Measurements from ENCODE around the gene KIF26B.
"Not testable (repeated sequence)": the region's sequence is repeated elsewhere in the genome, so short reads cannot be mapped to it uniquely, and the experiment has no call there.

KIF26B gene

DNA sequence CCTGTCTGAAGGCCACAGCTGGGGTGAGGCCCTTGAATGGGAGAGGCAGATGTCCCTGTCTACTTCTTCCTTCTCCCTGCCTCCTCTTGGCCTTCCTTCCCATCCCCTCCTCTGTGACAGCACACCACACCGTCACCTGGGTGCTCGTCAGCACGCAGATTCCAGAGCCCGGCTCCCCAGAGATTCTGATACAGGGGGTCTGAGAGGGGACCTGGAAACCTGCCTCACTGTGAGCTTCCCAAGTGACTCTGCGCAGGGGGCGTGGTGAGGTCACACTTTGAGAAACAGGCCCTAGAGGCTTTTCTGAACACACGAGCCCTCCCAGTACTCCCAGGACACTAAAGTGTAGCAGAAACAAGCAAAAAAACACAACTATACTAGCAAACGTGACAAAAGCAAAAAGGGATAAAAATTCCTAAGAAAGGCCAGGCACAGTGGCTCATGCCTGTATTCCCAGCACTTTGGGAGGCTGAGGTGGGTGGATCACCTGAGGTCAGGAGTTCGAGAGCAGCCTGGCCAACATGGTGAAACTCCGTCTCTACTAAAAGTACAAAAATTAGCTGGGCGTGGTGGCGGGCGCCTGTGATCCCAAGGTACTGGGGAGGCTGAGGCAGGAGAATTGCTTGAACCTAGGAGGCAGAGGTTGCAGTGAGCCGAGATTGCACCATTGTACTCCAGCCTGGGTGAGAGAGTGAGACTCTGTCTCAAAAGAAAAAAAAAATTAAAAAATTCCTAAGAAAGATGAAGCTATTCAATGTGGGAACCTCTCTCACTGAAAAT lies 201.3 kb downstream of the KIF26B start:
- not testable (repeated sequence) for DNase-seq (ENCODE audit: low read depth in 2 of 2)

DNA sequence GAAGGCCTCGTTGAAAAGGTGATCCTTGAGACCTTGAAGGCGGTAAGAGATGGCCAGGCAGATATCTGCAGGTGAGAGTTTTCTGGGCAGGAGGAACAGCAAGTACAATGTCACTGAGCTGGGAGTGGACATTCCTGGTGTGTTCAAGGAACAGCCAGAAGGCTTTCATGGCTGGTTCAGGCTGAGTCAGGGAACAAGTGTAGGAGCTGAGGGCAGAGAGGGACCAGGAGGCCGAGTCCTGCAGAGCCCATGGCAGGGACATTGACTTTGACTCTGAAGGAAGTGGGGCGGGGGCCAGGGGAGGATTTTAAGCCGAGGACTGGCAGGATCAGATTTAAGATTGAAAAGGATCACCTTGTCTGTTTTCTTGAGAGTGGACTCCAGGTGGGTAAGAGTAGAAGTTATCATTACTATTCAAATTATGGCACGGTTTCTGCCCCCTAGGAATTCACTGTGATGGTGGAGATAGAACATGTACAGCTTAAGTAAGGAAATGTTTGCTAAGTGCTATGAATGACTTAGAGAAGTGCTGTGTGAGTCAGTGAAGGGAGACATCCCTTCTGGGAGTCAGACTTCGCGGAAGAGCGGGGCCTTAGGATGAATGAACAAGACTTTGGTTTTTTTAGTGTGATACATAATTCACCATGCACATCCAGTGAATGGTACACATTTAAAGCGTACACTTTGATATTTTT lies 202.3 kb downstream of the KIF26B start:
- DNase-seq (ENCODE audit: low read depth in 2 of 2): no peak

DNA sequence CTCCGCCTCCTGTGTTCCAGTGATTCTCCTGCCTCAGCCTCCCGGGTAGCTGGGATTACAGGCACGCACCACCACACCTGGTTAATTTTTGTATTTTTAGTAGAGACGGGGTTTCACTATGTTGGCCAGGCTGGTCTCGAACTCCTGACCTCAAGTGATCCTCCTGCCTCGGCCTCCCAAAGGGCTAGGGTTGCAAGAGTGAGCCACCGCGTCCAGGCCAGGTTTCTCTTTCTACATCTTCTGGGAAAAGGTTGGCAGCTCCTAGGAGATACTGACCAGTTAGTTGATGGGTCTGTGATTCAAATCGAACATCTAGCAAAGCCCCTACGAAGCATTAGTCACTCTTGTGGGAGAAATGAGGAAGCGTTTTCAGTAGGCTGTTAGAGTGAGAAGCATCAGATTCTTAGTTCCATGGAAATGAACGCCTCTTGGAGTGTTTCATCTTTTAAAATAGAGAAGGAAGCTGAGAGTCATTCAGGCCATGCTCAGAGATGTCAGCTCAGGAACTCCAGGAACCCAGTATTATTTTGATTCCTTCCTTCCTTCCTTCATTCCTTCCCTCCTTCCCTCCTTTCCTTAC lies 204.4 kb downstream of the KIF26B start:
- not testable (repeated sequence) for DNase-seq (ENCODE audit: low read depth in 2 of 2)

DNA sequence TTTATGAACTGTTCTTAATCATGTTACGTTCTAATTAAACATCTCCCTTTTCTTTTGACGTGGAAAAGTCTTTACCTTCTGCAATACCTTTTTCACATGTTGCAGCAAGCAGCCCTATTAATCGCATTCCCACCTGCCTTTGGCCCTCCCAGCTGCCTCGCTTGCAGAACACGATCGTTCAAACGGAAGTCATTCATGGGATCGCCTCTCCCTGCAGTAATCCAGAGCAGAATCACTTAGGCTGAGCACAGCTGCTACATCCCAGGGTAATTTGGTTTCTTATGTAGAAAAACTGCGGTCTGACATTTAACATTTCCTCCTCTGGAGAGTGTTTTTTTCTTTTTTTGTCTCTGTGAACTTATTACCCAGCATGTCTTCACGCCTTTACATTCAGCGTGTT lies 206.3 kb downstream of the KIF26B start:
- no peak for DNase-seq (ENCODE audit: low read depth in 2 of 2)

DNA sequence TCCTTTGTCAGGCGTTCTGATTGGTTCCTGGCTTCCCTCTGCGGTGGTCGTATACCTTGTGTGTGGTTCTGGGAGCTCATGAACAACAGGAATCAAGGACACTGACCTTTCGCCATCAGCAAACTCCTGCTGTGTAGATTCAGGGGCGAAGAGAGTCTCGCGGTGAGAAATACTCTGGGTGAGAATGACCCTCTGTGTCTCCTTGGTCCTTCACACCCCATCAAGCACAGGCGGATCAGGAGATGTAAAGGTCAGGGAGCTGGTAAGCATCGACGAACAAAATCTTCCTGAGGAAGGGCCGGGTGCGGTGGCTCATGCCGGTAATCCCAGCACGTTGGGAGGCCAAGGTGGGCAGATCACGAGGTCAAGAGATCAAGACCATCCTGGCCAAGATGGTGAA lies 207.2 kb downstream of the KIF26B start:
- no peak for DNase-seq (ENCODE audit: low read depth in 2 of 2)

DNA sequence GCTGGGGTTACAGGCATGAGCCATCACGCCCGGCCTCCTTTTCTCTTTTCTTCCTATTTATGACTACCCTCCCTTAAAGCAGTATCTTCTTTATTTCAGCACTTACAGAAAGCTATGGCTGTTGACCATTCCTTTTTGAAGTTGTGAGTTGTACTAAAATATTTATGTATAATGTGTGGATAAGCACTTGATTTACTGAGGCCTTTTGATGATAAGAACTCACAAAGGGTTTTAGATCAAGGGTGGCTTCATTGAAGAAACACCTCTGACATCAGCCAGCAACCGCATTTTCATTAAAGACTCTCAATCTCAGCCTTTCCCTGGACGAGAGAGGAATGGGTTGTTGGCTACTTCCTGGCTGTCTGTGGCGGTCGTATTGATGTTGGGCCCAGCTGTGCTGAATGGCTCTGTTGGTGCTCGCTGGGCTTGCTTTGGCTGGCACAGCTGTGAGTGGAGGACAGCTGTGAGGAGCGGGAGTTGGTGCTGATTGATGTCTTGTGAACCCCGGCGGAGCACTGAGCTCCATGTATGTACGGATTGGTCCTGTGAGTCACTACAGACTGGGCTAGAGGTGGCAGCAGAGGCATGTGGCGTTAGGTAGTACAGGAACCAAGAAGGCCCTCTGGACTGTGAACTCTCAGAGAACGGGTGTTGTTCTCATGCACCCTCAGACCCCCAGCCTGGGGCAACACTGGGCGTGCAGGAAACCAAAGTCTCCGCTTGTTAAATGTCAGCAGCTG lies 208.8 kb downstream of the KIF26B start:
- no peak for DNase-seq (ENCODE audit: low read depth in 2 of 2)

DNA sequence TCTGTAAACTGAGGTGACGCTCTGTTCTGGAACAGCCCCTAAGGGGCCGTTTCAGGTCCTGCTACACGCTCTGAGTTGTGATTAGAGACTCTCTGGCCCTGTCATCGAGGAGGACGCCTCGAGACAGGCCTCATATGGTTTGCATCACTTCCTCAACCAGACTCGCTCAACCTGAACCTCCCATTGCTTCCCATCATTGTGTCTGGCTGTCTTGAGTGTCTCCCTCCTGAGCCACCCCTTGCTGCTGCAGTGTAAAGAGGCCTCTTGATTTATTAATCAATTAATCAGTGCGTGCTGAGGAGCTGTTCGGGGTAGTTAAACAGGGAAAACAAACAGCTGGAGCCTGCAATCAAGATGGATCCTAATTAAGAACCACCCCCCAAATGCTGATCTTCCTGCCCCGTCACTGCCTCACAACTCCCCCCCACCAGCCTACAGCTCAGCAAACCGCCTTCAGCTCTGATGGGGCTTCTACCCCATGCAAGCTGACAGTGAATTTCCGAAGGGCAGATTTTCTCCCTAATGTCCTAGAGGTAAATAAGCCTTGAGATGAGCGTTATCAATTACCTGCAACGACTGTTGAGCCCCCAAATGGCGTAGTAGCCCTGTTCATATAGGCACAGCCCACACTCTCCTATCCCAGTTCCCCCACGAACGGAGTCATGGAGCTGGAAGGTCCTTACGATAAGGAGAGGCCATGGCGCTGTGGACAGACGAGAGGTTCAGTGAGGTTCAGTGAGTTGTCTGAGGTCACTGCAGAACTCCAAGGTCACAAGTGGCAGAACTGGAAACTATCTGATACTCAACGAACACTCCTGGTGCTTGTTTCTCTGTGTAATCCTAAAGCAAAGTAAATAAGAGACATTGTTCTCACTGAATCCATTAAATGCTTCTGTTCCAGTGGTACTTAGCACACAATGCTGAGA lies 210.6 kb downstream of the KIF26B start:
- no peak for DNase-seq (ENCODE audit: low read depth in 2 of 2)

DNA sequence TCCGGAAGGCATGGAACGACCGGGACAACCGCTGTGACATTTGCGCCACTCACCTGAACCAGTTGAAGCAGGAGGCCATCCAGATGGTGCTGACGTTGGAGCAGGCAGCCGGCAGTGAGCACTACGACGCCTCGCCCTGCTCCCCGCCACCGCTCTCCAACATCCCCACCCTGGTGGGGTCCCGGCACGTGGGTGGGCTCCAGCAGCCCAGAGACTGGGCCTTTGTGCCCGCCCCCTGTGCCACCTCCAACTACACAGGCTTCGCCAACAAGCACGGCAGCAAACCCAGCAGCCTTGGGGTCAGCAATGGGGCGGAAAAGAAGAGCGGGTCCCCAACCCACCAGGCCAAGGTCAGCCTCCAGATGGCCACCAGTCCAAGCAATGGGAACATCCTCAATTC lies 212.1 kb downstream of the KIF26B start:
- no peak for DNase-seq (ENCODE audit: low read depth in 2 of 2)

DNA sequence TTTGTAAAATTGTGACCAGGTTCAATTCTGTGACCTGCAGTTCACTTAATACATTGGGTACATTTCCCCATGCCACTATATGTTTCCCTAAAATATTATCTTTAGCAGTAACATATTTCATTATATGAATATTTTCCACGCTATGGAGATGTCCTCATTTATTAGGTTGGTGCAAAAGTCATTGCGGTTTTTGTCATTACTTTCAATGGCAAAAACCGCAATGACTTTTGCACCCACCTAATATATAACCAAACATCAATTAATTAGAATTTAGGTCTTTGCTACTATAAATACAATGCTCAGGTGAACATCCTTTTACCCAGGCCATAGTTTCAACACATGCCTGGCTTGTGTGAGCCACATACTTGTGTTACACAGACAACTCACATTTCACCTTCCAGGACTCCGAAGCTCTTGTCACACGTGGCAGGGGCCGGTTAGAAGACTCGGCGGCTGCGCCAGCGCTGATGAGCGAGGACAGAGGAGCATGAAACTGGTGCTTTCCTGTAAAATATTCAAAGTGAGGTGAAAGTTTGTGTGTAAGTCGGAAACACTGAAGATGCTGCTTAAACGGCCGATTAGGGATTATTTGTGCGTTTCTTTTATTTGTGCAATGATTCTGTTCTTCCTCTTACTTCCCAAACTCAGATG lies 215.5 kb downstream of the KIF26B start:
- no peak for DNase-seq (ENCODE audit: low read depth in 2 of 2)

DNA sequence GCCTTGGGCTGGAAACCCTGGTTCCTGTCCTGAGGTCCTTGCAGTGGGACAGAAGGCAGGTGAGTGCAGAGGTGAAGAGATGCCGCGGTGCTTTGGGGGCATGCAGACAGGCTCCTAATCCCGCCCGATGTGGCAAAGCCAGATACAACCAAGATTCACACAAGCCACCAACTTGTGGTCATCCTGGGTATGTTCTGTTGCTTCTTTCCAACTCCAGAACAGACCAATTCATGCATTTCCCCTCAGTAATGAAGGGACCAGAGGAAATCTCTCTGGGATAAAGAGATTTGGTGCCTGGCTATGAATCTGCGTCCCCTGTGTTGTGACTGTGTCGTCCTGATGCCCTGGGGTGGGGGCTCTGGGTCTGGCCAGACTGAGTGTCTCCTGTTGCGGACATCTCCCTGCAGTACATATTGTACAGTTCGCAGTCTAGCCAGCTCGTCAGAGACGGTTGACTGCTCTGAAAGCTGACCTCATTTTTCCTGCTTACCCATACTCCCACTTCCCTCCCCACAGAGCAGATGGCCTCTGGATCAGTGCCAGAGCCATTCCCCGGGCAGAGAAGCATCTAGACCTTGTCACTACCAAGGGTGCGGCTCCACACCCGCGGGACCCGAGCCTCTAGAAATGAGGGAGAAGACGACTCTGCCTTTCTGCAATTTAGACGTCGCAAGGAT lies 216.3 kb downstream of the KIF26B start:
- no peak for DNase-seq (ENCODE audit: low read depth in 2 of 2)

DNA sequence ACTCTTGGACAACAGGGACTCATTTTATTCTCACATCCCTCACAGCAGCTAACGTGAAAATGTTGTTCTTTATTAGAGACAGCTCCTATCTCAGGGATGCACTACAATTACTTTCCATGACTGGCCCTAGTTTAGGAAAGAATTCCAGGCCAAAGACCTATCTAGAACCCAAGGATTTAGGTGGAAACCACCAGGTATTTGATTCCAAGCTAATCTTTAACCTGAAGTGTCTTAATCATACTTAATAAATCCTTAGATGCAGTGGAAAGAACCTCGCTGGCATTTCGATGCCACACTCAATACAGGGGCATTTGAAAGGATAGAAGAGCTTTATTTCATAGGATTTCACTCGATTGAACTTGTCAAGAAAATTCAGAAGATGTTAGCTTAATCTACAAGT lies 218.3 kb downstream of the KIF26B start:
- DNase-seq (ENCODE audit: low read depth in 2 of 2): no peak

DNA sequence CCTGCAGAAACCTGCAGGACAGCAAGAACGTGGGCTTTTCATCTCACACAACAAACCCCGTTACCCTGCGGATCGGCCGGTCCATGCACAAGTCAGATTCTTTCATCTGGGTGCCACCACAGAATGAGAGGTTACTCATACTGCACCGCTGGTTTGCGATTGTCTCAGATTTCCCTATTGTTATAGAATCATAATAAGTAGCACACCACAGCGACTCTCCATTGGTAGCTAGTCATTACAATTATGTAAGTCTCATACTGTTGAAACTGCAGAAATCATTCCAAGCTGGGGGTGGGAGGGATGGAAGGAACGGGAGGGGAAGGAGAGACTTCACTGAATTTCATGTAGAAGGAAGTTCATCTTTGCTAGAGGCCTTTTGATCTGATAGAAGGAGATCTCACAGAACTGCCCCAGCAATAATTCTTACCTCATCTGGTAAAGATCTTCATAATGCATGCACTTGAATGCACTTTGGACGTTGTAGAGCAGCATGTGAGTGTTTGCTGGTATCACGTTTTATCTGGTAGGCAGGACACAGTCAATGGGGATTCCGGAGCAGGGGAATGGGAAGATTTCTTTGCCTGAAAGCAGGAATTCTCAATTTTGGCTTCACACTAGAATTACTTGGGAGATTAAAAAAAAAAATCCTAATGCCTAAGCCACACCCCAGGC lies 221.1 kb downstream of the KIF26B start:
- no peak for DNase-seq (ENCODE audit: low read depth in 2 of 2)

DNA sequence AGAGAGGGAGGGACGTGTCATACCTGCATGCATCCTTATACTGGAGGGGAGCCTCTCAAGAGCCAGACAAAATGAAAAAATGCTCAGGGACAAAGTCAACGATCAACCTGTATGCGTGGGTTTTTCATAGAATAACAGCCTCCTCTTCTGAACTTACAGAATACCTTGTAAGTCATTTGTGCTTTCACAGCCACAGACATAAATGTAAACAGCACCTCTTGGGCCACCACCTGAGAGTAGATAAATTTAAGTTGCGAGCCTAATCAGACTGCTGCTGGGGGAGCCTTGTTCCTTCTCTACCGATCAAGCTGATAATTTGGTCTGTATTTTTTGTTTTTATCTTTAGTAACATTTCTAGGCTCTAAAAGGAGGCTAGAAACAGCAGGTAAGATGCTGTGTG lies 223.1 kb downstream of the KIF26B start:
- no peak for DNase-seq (ENCODE audit: low read depth in 2 of 2)

DNA sequence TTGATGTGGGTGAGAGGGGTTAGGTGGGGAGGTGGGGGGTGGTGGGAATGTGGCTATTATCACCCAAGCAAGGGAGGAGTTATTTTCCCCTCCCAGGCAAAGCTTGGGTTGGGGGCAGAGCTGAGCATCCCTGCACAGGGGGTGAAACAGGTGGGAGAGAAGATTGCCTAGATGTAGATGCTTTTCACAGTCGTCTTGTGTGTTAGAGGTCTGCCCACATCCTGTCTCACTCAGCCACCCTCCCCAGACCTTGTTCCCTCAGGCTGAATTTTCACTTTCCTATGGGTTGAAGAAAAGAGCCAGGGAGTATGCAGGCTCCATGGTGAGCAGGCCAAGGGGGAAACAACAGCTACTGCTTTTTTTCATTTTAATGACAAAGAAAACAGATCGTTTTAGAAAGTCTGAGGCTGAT lies 223.5 kb downstream of the KIF26B start:
- DNase-seq (ENCODE audit: low read depth in 2 of 2): no peak

DNA sequence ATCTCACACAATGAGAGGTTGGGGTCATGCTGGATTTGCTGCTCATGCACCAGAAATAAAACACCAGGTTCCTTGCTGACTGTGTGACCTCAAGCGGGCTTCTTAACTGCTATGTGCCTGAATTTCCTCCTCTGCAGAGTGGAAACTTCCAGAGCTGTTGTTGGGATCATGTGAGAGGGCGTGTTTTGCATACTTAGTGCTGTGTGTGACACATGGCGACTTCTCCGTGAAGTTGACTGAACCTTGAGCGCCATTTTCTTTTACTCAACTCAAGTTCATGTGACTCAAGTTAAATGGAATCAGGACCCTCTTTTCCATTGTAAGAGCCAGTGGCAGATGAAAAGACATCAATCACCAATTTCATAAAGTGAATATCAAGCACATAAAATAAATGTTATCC lies 224.0 kb downstream of the KIF26B start:
- no peak for DNase-seq (ENCODE audit: low read depth in 2 of 2)

DNA sequence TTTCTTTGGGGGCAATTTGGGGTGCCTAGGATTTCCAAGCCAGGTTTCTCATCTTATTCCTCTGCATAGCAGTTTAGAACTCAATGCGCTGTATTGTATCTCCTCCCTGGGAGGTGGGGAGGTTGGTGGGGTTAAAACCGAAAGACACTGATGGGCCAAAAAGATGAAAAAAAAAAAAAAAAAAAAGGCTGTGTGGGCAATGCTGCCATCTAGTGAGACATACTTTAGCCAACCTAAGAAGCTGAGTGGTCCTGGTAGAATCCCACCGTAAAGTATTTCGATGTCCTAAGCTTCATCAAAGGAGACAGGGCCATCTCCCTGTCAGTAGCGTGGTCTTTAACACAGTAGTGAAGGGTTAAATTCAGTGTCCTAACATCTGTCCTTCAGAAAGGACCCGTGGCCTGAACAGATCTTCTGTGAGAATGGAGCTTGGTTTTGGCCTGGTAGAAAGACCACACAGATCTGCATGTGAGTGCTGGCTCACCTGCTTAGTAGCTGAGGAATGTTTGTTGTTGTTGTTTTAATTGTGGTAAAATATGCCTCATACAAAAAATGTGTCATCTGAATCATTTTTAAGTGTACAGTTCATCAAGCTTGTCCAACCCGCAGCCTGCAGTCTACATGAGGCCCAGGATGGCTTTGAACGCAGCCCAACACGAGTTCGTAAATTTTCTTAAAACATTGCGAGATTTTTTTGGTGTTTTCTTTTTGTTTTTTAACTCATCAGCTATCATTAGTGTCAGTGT lies 226.2 kb downstream of the KIF26B start:
- no peak for DNase-seq (ENCODE audit: low read depth in 2 of 2)

DNA sequence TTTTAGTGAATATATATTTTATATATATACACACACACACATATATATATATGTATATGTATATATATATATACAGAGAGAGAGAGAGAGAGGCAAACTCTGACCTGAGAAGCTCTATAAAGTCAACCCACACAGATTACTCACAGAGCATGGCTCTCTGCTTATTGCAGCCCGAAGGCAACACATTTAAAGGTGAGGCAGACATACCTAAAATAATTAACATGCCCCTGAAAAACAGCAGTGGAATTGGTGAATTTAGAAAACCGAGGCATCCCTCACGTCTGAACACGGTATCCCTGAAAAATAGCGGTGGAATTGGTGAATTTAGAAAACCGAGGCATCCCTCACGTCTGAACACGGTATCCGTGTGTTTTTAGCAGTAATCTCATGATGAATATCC lies 228.2 kb downstream of the KIF26B start:
- DNase-seq (ENCODE audit: low read depth in 2 of 2): no peak

DNA sequence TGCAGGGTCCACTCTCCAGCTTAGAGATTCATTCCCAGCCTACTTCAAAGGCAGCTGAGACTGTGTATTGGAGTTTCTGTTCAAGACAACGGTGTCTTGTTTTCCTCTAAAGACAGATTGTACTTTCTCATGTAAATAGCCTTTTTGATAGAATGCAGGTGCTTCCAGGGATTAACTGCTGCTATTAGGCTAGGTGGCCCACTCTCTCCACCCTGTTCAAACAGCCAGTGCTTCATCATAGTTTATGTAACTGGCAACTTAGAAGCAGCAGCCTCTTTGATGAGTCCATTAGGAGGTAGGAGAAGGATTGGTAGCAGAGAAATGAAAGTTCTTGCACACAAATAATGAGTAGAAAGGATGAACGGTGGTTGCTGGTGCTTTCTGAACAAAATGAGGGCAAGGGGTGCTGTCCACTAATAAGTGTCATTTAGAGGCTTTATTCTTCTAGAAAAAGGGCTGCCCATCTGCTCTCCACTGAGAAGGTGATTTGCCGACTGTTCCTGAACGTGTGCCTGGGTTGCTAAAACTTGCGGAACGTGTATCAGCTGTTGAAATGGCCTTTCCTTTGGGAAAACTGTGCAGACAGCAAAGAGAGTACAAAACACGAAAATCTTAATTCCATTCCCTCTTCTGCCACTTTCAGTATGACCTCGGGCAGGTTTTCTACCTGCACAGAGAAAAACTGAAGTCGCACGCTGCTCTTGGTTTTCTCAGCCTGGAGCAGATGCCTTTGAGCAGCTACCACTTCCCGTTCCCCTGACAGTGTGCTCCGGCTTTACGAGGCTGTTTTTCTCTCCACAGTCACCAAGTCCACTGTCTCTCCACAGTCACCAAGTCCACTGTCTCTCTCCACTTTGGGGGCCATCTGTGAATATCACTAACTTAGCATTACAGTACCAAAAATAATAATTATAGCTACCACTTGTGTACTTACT lies 228.9 kb downstream of the KIF26B start:
- no peak for DNase-seq (ENCODE audit: low read depth in 2 of 2)
